HL-60 (cell line): ENCODE measurements around the gene ASPDH.

Experiments used
- DNase-seq, 2 experiments: peaks; one replicate each; pipeline ENCODE4 v3.0.0-alpha.2; 2010 to 2020; ENCODE audit warnings: low read depth in 1 of 2, low spot score in 1 of 2
- H3K27ac ChIP-seq: fragments of 250-450 bp; sonication (Bioruptor Pico); replicated peaks from 2 replicates; pipeline ENCODE4 v1.5.1; 2020; ENCODE audit warnings: mild to moderate bottlenecking, moderate library complexity
- H3K27me3 ChIP-seq: fragments of 250-450 bp; sonication (Bioruptor Pico); 2 replicates; pipeline ENCODE4 v1.5.1; 2021; ENCODE audit warnings: mild to moderate bottlenecking, moderate library complexity; ENCODE audit not compliant: insufficient read depth, poor library complexity, severe bottlenecking
- H3K4me3 ChIP-seq: replicated peaks from 2 replicates; pipeline ENCODE4 v1.5.1; 2011; ENCODE audit warnings: mild to moderate bottlenecking, control low read depth, low read length; ENCODE audit not compliant: insufficient read depth
- CTCF ChIP-seq: IDR thresholded peaks from one replicate; pipeline ENCODE4 v1.5.1; 2011; ENCODE audit warnings: low read length, control low read depth, inconsistent platforms; ENCODE audit not compliant: insufficient read depth
- GABPA ChIP-seq: IDR thresholded peaks from 2 replicates; pipeline ENCODE4 v1.6.1; 2012; ENCODE audit warnings: low read depth
- POLR2AphosphoS5 ChIP-seq: IDR thresholded peaks from 2 replicates; pipeline ENCODE4 v1.6.1; 2012; ENCODE audit warnings: low read depth
- REST ChIP-seq: IDR thresholded peaks from 2 replicates; pipeline ENCODE4 v1.6.1; 2012; ENCODE audit warnings: low read depth; ENCODE audit not compliant: insufficient replicate concordance
- SPI1 ChIP-seq: IDR thresholded peaks from 2 replicates; pipeline ENCODE4 v1.6.1; 2012; ENCODE audit warnings: low read depth, mild to moderate bottlenecking, borderline replicate concordance

The ASPDH gene

GRCh38 chr19:50552540-50552939 lies 38.8 kb upstream of the ASPDH start:
- TF ChIP-seq SPI1 (no peak), REST (no peak), POLR2AphosphoS5 (no peak), CTCF (no peak), GABPA (no peak)
- DNase-seq, result no peak
- Histone ChIP-seq H3K27me3 (peaks cover 13% of the 10 kb centered on the region), H3K4me3 (no peak overlapping the region), H3K27ac (no peak overlapping the region)

GRCh38 chr19:50551715-50552187 lies 38.0 kb upstream of the ASPDH start:
- Histone ChIP-seq H3K27me3 (peaks cover 13% of the 10 kb centered on the region), H3K4me3 (no peak overlapping the region), H3K27ac (no peak overlapping the region)
- TF ChIP-seq SPI1 (no peak), CTCF (no peak), REST (no peak), POLR2AphosphoS5 (no peak), GABPA (no peak)
- no peak for DNase-seq

GRCh38 chr19:50551034-50551714 lies 37.5 kb upstream of the ASPDH start:
- TF ChIP-seq SPI1 (no peak), CTCF (no peak), REST (no peak), GABPA (no peak), POLR2AphosphoS5 (no peak)
- Histone ChIP-seq H3K4me3 (no peak overlapping the region), H3K27ac (no peak overlapping the region), H3K27me3 (peaks cover 13% of the 10 kb centered on the region)
- DNase-seq, result no peak
